HUES6 (cell line): ENCODE data around the gene ANKRD52.
A peak's percentile ranks its signal among the peaks of the same experiment; 100 is the strongest.
"Not testable (repeated sequence)": the region's sequence is repeated elsewhere in the genome, so short reads cannot be mapped to it uniquely, and the experiment has no call there.

Source experiments
- H3K27ac ChIP-seq: 2 replicates; pipeline ENCODE4 v1.7.0; 2013; ENCODE audit warnings: low read depth, mild to moderate bottlenecking, low read length, inconsistent platforms
- H3K27me3 ChIP-seq: 2 replicates; pipeline ENCODE4 v1.6.1; 2013; ENCODE audit warnings: low read length; ENCODE audit not compliant: control insufficient read depth, insufficient read depth
- H3K36me3 ChIP-seq: 2 replicates; pipeline ENCODE4 v1.6.1; 2013; ENCODE audit warnings: low read length; ENCODE audit not compliant: control insufficient read depth, insufficient read depth
- H3K4me1 ChIP-seq: 2 replicates; pipeline ENCODE4 v1.6.1; 2013; ENCODE audit warnings: low read length; ENCODE audit not compliant: control insufficient read depth, insufficient read depth
- H3K4me3 ChIP-seq: 2 replicates; pipeline ENCODE4 v1.5.1; 2013; ENCODE audit warnings: low read depth, low read length
- H3K9ac ChIP-seq: one replicate; pipeline ENCODE4 v1.6.1; 2013; ENCODE audit warnings: mild to moderate bottlenecking, low read length
- H3K9me3 ChIP-seq: 2 replicates; pipeline ENCODE4 v1.6.1; 2013; ENCODE audit warnings: low read depth, low read length; ENCODE audit not compliant: control insufficient read depth, insufficient read depth

The ANKRD52 gene

DNA sequence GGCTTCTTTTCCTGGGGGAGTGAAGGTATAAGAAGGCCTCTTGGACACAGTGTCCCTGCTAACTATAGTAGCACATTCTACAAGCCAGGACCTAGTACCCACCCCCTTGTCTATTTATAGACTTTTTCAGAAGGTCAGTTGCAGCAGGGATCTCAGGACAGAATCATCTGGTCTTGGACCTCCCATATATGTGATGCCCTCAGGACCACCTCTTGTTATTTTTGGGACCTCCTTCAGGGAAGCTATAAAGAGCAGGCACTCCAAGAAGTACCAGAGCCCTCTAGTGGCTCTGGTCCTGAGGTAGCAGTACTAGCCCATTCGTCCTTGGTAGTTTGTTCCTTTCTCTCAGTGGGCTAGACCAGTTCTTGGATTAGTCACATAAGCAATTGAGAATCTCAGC lies 12.8 kb upstream of the ANKRD52 start:
- Histone ChIP-seq H3K9ac (no peak overlapping the region), H3K4me1 (peaks cover 8% of the 10 kb centered on the region; the same call in 1 of the 2 replicates), H3K4me3 (no peak overlapping the region), H3K27me3 (no peaks in the 10 kb centered on the region), H3K27ac (no peak overlapping the region), H3K9me3 (no peaks in the 10 kb centered on the region), H3K36me3 (peaks cover 60% of the 10 kb centered on the region)

- no peak overlapping the region for H3K27ac ChIP-seq
- peak overlapping the region; percentile 70 for H3K9ac ChIP-seq
- no peaks in the 10 kb centered on the region for H3K9me3 ChIP-seq
- no peaks in the 10 kb centered on the region for H3K27me3 ChIP-seq
- H3K36me3 ChIP-seq: peaks cover 27% of the 10 kb centered on the region
- peaks cover 8% of the 10 kb centered on the region; the same call in 1 of the 2 replicates for H3K4me1 ChIP-seq
- peak overlapping the region; percentile 76 for H3K4me3 ChIP-seq
Measured at GRCh38 chr12:56267443-56268071, 9.4 kb upstream of the ANKRD52 start.

GRCh38 chr12:56266693-56267442 lies 8.7 kb upstream of the ANKRD52 start, which contains the start of gene COQ10A:
Gene COQ10A, plus strand, starts transcription at chr12:56266942. Its CDS starts 177 bp downstream, at chr12:56267119.
- peak within 1 kb of the TSS; percentile 70 for H3K9ac ChIP-seq
- H3K4me1 ChIP-seq: peaks cover 8% of the 10 kb centered on the region; the same call in 1 of the 2 replicates
- no peaks in the 10 kb centered on the region for H3K27me3 ChIP-seq
- H3K4me3 ChIP-seq: peak within 1 kb of the TSS; percentile 76
- H3K27ac ChIP-seq: peak within 1 kb of the TSS; percentile 38; the same call in 1 of the 2 replicates
- H3K36me3 ChIP-seq: peaks cover 26% of the 10 kb centered on the region
- no peaks in the 10 kb centered on the region for H3K9me3 ChIP-seq

DNA sequence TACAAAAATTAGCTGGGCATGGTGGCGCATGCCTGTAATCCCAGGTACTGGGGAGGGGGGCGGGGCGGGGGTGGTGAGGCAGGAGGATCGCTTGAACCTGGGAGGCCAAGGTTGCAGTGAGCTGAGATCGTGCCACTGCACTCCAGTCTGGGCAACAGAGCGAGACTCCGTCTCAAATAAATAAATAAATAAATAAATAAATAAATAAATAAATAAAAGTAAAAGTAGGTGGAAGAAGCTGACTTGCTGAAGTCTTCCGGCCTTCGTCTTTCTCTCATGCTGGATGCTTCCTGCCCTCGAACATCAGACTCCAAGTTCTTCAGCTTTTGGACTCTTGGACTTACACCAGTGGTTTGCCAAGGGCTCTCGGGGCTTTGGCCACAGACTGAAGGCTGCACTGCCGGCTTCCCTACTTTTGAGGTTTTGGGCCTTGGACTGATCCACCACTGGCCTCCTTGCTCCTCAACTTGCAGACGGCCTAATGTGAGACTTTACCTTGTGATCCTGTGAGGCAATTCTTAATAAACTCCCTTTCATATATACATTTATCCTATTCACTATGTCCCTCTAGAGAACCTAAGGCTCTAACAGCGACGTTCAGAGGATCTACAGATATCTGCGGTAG lies 8.0 kb upstream of the ANKRD52 start:
- Histone ChIP-seq H3K4me3 (peak overlapping the region; percentile 76), H3K36me3 (peaks cover 21% of the 10 kb centered on the region), H3K9ac (peak overlapping the region; percentile 70)
- H3K9me3 ChIP-seq, H3K4me1 ChIP-seq, H3K27ac ChIP-seq, H3K27me3 ChIP-seq: not testable (repeated sequence)

- H3K9me3 ChIP-seq, H3K9ac ChIP-seq, H3K36me3 ChIP-seq, H3K4me3 ChIP-seq, H3K27ac ChIP-seq, H3K27me3 ChIP-seq: not testable (repeated sequence)
- H3K4me1 ChIP-seq: peaks cover 12% of the 10 kb centered on the region
Measured at GRCh38 chr12:56262955-56263354, 4.8 kb upstream of the ANKRD52 start.

DNA sequence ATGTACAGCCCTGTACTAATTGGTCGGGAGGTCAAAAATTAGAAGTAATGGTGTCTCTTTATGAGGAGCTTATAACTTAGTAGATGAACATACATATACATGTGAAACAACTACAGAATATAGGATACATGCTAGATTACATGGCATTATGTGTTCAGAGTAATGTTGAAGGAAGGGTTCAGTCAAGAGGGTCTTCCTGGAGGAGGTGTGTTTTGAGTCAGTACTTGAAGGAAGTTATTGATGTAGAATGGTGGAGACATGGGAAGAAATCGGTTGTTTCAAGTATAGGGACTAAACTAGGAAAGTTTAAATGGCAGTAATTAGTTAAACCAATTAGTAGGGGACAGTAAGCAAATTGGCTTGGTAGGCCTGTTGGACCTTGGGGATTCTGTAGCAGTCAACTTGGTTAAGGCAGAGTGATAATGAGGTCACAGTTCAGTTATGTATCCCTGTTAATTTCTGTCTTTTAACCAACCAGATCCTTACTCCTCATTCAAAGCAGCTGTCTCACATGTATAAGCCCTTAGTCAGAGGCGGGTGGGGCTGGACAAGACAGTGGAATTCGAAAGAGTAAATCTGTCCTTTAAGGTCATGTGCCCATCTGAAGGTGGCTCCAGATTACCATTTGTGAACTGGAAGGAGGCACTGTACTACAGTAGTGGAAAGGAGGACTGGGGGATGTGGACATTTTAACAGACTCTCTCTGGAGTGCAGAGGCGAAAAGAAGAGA lies 3.5 kb upstream of the ANKRD52 start:
- Histone ChIP-seq H3K27me3 (no peaks in the 10 kb centered on the region), H3K36me3 (no peaks in the 10 kb centered on the region; the same call in 1 of the 2 replicates), H3K4me3 (no peak overlapping the region), H3K9me3 (no peaks in the 10 kb centered on the region), H3K4me1 (peaks cover 14% of the 10 kb centered on the region), H3K9ac (no peak overlapping the region), H3K27ac (no peak overlapping the region)

- Histone ChIP-seq H3K4me1 (peaks cover 17% of the 10 kb centered on the region), H3K9me3 (no peaks in the 10 kb centered on the region), H3K36me3 (peaks cover 5% of the 10 kb centered on the region), H3K27me3 (no peaks in the 10 kb centered on the region), H3K9ac (no peak overlapping the region), H3K4me3 (no peak overlapping the region), H3K27ac (no peak overlapping the region)
Measured at GRCh38 chr12:56260921-56261320, 2.7 kb upstream of the ANKRD52 start.

DNA sequence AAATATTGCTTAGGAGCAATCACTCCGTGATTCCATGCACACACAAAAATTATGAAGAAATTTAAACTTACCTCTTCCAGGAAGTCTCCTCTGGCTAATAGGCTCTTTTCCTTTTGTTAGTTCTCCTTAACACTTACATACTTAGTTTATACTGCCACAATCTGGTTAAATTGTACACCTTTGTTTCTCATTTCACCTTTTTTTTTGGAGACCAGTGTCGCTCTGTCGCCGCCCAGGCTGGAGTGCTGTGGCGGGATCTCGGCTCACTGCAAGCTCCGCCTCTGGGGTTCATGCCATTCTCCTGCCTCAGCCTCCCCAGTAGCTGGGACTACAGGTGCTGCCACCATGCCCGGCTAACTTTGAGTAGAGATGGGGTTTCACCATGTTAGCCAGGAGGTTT lies 2.2 kb upstream of the ANKRD52 start:
- peaks cover 17% of the 10 kb centered on the region for H3K4me1 ChIP-seq
- no peak overlapping the region for H3K27ac ChIP-seq
- peaks cover 11% of the 10 kb centered on the region for H3K36me3 ChIP-seq
- H3K4me3 ChIP-seq: no peak overlapping the region
- no peaks in the 10 kb centered on the region for H3K9me3 ChIP-seq
- no peak overlapping the region for H3K9ac ChIP-seq
- no peaks in the 10 kb centered on the region for H3K27me3 ChIP-seq

DNA sequence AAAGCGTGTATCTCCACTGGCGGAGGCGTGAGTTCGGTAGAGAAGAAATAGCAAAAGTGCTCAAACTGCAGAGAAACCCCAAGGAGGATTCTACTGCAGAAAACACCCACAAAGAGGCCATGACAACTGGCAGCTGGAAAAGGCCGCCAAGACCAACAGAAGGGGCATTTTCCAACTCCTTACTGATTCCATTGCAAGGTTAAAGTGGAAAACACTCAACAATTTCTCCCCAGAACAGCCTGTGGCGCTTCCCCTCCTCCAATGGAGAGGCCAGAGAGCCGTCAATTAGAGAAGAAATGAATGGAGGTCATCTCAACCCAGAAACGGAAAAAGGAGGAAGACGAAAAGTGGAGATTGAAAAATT lies 618 bp upstream of the ANKRD52 start:
- Histone ChIP-seq H3K9me3 (no peaks in the 10 kb centered on the region), H3K36me3 (peaks cover 25% of the 10 kb centered on the region), H3K27me3 (no peaks in the 10 kb centered on the region), H3K4me1 (peaks cover 17% of the 10 kb centered on the region), H3K9ac (peak overlapping the region; percentile 76), H3K27ac (0 out of 2 replicates have a peak overlapping the region, but pooled peaks have one; percentile 73), H3K4me3 (peak overlapping the region; percentile 99)

DNA sequence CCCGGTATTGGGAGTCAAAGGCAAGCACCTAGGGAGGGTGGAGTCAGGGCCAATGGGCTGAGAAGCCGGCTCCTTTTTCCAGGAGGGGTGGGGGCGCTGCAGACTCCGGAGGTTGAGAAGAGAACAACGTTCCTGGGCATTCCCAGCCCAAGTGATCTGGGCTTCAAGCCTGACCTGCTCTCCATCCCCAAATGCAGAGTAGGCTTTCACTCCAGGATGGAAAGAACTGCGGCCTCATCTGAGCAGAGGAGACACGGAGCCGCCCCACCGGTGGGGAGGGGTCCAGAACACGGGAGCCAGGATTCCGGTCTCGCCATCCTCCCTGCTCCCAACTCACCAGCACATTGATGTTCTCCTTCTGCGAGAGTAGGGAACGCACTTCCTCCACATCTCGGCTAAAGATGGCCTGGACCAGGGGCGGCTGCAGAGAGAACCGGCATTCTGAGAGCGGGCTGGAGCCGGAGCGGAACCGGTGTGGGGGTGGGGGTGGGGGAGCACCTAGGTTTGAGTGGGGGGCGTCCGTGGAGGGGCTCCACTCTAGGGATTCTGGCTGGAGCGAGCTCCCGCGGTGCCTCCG lies 605 bp downstream of the ANKRD52 start:
- H3K4me1 ChIP-seq: peaks cover 17% of the 10 kb centered on the region
- peaks cover 37% of the 10 kb centered on the region for H3K36me3 ChIP-seq
- H3K27ac ChIP-seq: peak overlapping the region; percentile 69; the same call in 1 of the 2 replicates

More for the DNA sequence above, 605 bp downstream of the ANKRD52 start:
- H3K9ac ChIP-seq: peak overlapping the region; percentile 89
- H3K4me3 ChIP-seq: peak overlapping the region; percentile 99
- no peaks in the 10 kb centered on the region for H3K27me3 ChIP-seq
- no peaks in the 10 kb centered on the region for H3K9me3 ChIP-seq
